HepG2 (cell line): ENCODE data around the gene ROS1. TPM values are rescaled to one million over a fixed set of nuclear protein-coding genes. Genes with fewer than 3 reads are reported as not detected.

ENCODE experiments used
- ATAC-seq: fragments of 200-7000 bp; cut with Tn5 transposase; 3 replicates; pipeline ENCODE4 v1.9.1; 2020; ENCODE audit warnings: mild to moderate bottlenecking, moderate library complexity
- BruUV-seq: library from RNA; stranded (reverse); fragments of 400-500 nt; replicated peaks from 2 replicates; lab custom pipeline; 2021; lab: Mats Ljungman, UMichigan
- CTCF ChIA-PET: fragments of 300-600 bp; formaldehyde crosslinking; extraction: SDS; loops from one replicate; lab custom pipeline; 2021; ENCODE audit warnings: low total read pairs, inconsistent platforms, low intra/inter-chr PET ratio; lab: Yijun Ruan, JAX
- POLR2A ChIA-PET: fragments of 350-600 bp; sonication (Branson Sonifier 250); formaldehyde crosslinking; loops from one replicate; lab custom pipeline; 2020; ENCODE audit warnings: antibody characterized with exemption, inconsistent platforms; lab: Yijun Ruan, JAX
- DNase-seq: peaks from one replicate; pipeline ENCODE4 v3.0.0-alpha.2; 2015; ENCODE audit warnings: low spot score
- FAIRE-seq: peaks from 3 replicates; lab custom pipeline; 2011; peaks lifted over from hg19 to GRCh38; lab: Jason Lieb, UNC
- H2AFZ ChIP-seq: one replicate; pipeline ENCODE4 v1.6.1; 2011; ENCODE audit warnings: low read length, inconsistent platforms
- H3K27ac ChIP-seq: fragments of 300-600 bp; 3 replicates; pipeline ENCODE4 v1.8.0; 2011; ENCODE audit warnings: mixed run types, mild to moderate bottlenecking, mixed read lengths, low read length, inconsistent platforms; ENCODE audit not compliant: insufficient read depth; ENCODE audit errors: extremely low read length
- H3K27me3 ChIP-seq, 2 experiments: fragments of 200-600 bp in 1 of 2; 2 replicates in 1 of 2; 3 replicates in 1 of 2; pipeline versions ENCODE4 v1.6.0 to v1.8.0; 2011; ENCODE audit warnings: low read length in 2 of 2, mild to moderate bottlenecking in 2 of 2, moderate library complexity in 2 of 2, inconsistent platforms in 1 of 2; ENCODE audit not compliant: insufficient read depth in 2 of 2, control insufficient read depth in 1 of 2
- H3K36me3 ChIP-seq, 2 experiments: fragments of 200-600 bp in 1 of 2; replicated peaks in 1 of 2; 2 replicates in 1 of 2; 3 replicates in 1 of 2; pipeline versions ENCODE4 v1.5.1 to v1.8.0; 2011; ENCODE audit warnings: low read length in 2 of 2, inconsistent platforms in 1 of 2; ENCODE audit not compliant: insufficient read depth in 2 of 2, control insufficient read depth in 1 of 2
- H3K4me1 ChIP-seq: 2 replicates; pipeline ENCODE4 v1.5.1; 2012; ENCODE audit warnings: low read length, inconsistent platforms; ENCODE audit not compliant: insufficient read depth
- H3K4me2 ChIP-seq: 2 replicates; pipeline ENCODE4 v1.6.0; 2011; ENCODE audit warnings: low read depth, low read length, inconsistent platforms
- H3K4me3 ChIP-seq, 3 experiments: fragments of 200-600 bp in 1 of 3; sonication (generic), shearing (Covaris generic) in 1 of 3; replicated peaks in 1 of 3; 2 replicates each; pipeline ENCODE4 v1.5.1; 2011 to 2016; ENCODE audit warnings: low read length in 3 of 3, inconsistent platforms in 2 of 3, low read depth in 2 of 3, mild to moderate bottlenecking in 2 of 3, control low read depth in 1 of 3, mixed read lengths in 1 of 3; ENCODE audit not compliant: insufficient read depth in 1 of 3
- H3K79me2 ChIP-seq: one replicate; pipeline ENCODE4 v1.6.1; 2011; ENCODE audit warnings: low read length, inconsistent platforms; ENCODE audit not compliant: insufficient read depth
- H3K9ac ChIP-seq: 2 replicates; pipeline ENCODE4 v1.6.0; 2011; ENCODE audit warnings: mild to moderate bottlenecking, low read depth, low read length, inconsistent platforms; ENCODE audit not compliant: insufficient read depth
- H3K9me3 ChIP-seq: 2 replicates; pipeline ENCODE4 v1.5.1; 2012; ENCODE audit warnings: mild to moderate bottlenecking, low read length
- H4K20me1 ChIP-seq: 2 replicates; pipeline ENCODE4 v1.6.0; 2011; ENCODE audit warnings: inconsistent platforms, mild to moderate bottlenecking, low read length, moderate library complexity; ENCODE audit not compliant: insufficient read depth
- ARID2 ChIP-seq: sonication (generic); formaldehyde crosslinking; IDR thresholded peaks from 2 replicates; pipeline ENCODE4 v1.8.1; 2022; ENCODE audit warnings: mild to moderate bottlenecking, missing genetic modification reagents, borderline replicate concordance
- GATAD1 ChIP-seq: IDR thresholded peaks from 2 replicates; pipeline ENCODE4 v1.6.1; 2016; ENCODE audit warnings: missing genetic modification reagents, missing compliant biosample characterization
- GTF3A ChIP-seq: sonication (generic); formaldehyde crosslinking; conservative IDR thresholded peaks from 2 replicates; pipeline ENCODE4 v1.4.0; 2020; ENCODE audit warnings: mild to moderate bottlenecking, missing genetic modification reagents
- KDM1A ChIP-seq: IDR thresholded peaks from 2 replicates; pipeline ENCODE4 v1.6.1; 2016; ENCODE audit warnings: missing compliant biosample characterization
- KDM4B ChIP-seq: sonication (generic); formaldehyde crosslinking; IDR thresholded peaks from 2 replicates; pipeline ENCODE4 v1.4.0; 2020; ENCODE audit warnings: missing genetic modification reagents
- KDM6A ChIP-seq: IDR thresholded peaks from 2 replicates; pipeline ENCODE4 v1.6.1; 2016; ENCODE audit warnings: low read depth
- KLF15 ChIP-seq: sonication (generic); formaldehyde crosslinking; IDR thresholded peaks from 2 replicates; pipeline ENCODE4 v1.8.1; 2023; ENCODE audit warnings: borderline replicate concordance, mild to moderate bottlenecking, inconsistent platforms, missing genetic modification reagents, mixed read lengths
- PCBP1 ChIP-seq: fragments of 200-400 bp; formaldehyde crosslinking; IDR thresholded peaks from 2 replicates; pipeline ENCODE4 v1.6.1; 2017; ENCODE audit warnings: mild to moderate bottlenecking, low read depth, low read length, borderline replicate concordance
- SOX13 ChIP-seq, 3 experiments: fragments of 450-650 bp in 1 of 3; sonication (generic) in 1 of 3; formaldehyde crosslinking in 1 of 3; IDR thresholded peaks in 2 of 3; conservative IDR thresholded peaks in 1 of 3; 2 replicates each; pipeline versions ENCODE4 v1.5.0 to v1.6.1; 2016 to 2020; ENCODE audit warnings: antibody characterized with exemption in 1 of 3, mild to moderate bottlenecking in 1 of 3, missing compliant biosample characterization in 1 of 3, missing genetic modification reagents in 1 of 3, moderate library complexity in 1 of 3
- SOX6 ChIP-seq, 2 experiments: fragments of 450-650 bp in 1 of 2; sonication (generic) in 1 of 2; formaldehyde crosslinking in 1 of 2; IDR thresholded peaks; 2 replicates each; pipeline versions ENCODE4 v1.4.0 to v1.6.1; 2017 to 2020; ENCODE audit warnings: antibody characterized with exemption in 1 of 2, mild to moderate bottlenecking in 1 of 2, missing genetic modification reagents in 1 of 2
- SP2 ChIP-seq: sonication (generic); formaldehyde crosslinking; IDR thresholded peaks from 2 replicates; pipeline ENCODE4 v1.5.1; 2020; ENCODE audit warnings: mild to moderate bottlenecking, missing genetic modification reagents
- THAP11 ChIP-seq: IDR thresholded peaks from 2 replicates; pipeline ENCODE4 v1.6.1; 2016; ENCODE audit warnings: missing biosample characterization, missing genetic modification reagents
- ZKSCAN5 ChIP-seq: sonication (generic); formaldehyde crosslinking; IDR thresholded peaks from 2 replicates; pipeline ENCODE4 v1.5.1; 2020; ENCODE audit warnings: mild to moderate bottlenecking, missing genetic modification reagents
- ZNF430 ChIP-seq: sonication (generic); formaldehyde crosslinking; IDR thresholded peaks from 2 replicates; pipeline ENCODE4 v1.9.0; 2021; ENCODE audit warnings: mild to moderate bottlenecking, missing genetic modification reagents
- ZXDC ChIP-seq: sonication (generic); formaldehyde crosslinking; IDR thresholded peaks from 2 replicates; pipeline ENCODE4 v1.5.0; 2020; ENCODE audit warnings: mild to moderate bottlenecking, missing genetic modification reagents
- WGBS: methylation state at CpG from one replicate; pipeline ENCODE4 v1.1.6; 2017; ENCODE audit warnings: low lambda C conversion rate; 5-methylcytosine and 5-hydroxymethylcytosine counted together
- in situ Hi-C: cut with HindIII; loops from 2 replicates; pipeline ENCODE4 v1.10.0; 2017; ENCODE audit warnings: low pct_unique_long_range_greater_than_20kb; ENCODE audit not compliant: extremely low pct_ligation_motif_present
- intact Hi-C: fragments of 100-400 bp; cut with micrococcal nuclease; formaldehyde crosslinking; loops from one replicate; pipeline ENCODE4 v1.10.0; 2022; ENCODE audit not compliant: unreplicated experiment
- polyA plus RNA-seq, 8 experiments: library from polyadenylated mRNA; depleted of rRNA in 3 of 8; stranded (reverse) in 7 of 8; unstranded in 1 of 8; fragments of >200 nt; fragmentation: Illumina TruSeq in 4 of 8; extraction: Trizol in 4 of 8; gene quantifications; 2 replicates each; pipeline versions ENCODE4 v1.2.1 to v1.2.3, GENCODE V29; 2011 to 2016; ENCODE audit warnings: low read depth in 4 of 8, missing spikeins in 1 of 8, mixed read lengths in 1 of 8; ENCODE audit not compliant: insufficient read depth in 1 of 8
- total RNA-seq, 5 experiments: library from RNA; depleted of rRNA; stranded (reverse); fragments of >200 nt; fragmentation: Illumina TruSeq; extraction: Trizol; gene quantifications; 2 replicates each; pipeline ENCODE4 v1.2.3, GENCODE V29; 2016; ENCODE audit warnings: low read depth in 1 of 5
- TF ChIP-seq, protein P1 (sequence below): sonication (generic); formaldehyde crosslinking; IDR thresholded peaks from 2 replicates; pipeline ENCODE4 v1.5.0; 2020; ENCODE audit warnings: mild to moderate bottlenecking, missing genetic modification reagents
- TF ChIP-seq, protein P2 (sequence below), 2 experiments: fragments of 450-650 bp in 1 of 2; sonication (generic) in 1 of 2; formaldehyde crosslinking; IDR thresholded peaks; 2 replicates each; pipeline versions ENCODE4 v1.5.0 to v1.8.0; 2020 to 2022; ENCODE audit warnings: mild to moderate bottlenecking in 1 of 2, missing genetic modification reagents in 1 of 2

The ROS1 gene
- total and polyA plus RNA-seq, 2 of the 13 experiments (the other 11 are each of a cell fraction or from before 2014, with no cell fraction given) = not detected

GRCh38 chr6:117389227-117390057 lies 36.3 kb downstream of the ROS1 start:
- Histone ChIP-seq H3K4me2 (peak overlapping the region; percentile 40), H3K27ac (no peak overlapping the region), H2AFZ (no peak overlapping the region), H4K20me1 (no peaks in the 10 kb centered on the region), H3K9ac (no peak overlapping the region), H3K36me3 (no peaks in the 10 kb centered on the region), H3K9me3 (no peaks in the 10 kb centered on the region), H3K4me1 (peaks cover 41% of the 10 kb centered on the region), H3K4me3 (no peak overlapping the region), H3K27me3 (no peaks in the 10 kb centered on the region), H3K79me2 (no peaks in the 10 kb centered on the region)
- peak; percentile 53 for FAIRE-seq
- WGBS = 11% methylated on average over 11 of the region's 11 CpGs
- intact Hi-C loops = no loop called here
- in situ Hi-C loops = no loop called here
- peak; percentile 90 for ATAC-seq
- CTCF ChIA-PET = no interaction called here
- peak; percentile 78 for DNase-seq
- BruUV-seq = no TSS peak
- POLR2A ChIA-PET = interaction anchor here (2.8 kb wide), 1 partner anchor 213 kb away, joined by 9 read pairs; the partner anchor contains the start of gene GOPC
- TF ChIP-seq, protein P1, sequence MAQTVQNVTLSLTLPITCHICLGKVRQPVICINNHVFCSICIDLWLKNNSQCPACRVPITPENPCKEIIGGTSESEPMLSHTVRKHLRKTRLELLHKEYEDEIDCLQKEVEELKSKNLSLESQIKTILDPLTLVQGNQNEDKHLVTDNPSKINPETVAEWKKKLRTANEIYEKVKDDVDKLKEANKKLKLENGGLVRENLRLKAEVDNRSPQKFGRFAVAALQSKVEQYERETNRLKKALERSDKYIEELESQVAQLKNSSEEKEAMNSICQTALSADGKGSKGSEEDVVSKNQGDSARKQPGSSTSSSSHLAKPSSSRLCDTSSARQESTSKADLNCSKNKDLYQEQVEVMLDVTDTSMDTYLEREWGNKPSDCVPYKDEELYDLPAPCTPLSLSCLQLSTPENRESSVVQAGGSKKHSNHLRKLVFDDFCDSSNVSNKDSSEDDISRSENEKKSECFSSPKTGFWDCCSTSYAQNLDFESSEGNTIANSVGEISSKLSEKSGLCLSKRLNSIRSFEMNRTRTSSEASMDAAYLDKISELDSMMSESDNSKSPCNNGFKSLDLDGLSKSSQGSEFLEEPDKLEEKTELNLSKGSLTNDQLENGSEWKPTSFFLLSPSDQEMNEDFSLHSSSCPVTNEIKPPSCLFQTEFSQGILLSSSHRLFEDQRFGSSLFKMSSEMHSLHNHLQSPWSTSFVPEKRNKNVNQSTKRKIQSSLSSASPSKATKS (CRISPR knock-in tag) = 0 out of 2 replicates have a peak, but pooled peaks have one; percentile 29
- TF ChIP-seq KDM4B (0 out of 2 replicates have a peak, but pooled peaks have one; percentile 23), ARID2 (0 out of 2 replicates have a peak, but pooled peaks have one; percentile 65), GATAD1 (CRISPR knock-in tag) (no peak), KDM1A (CRISPR knock-in tag) (peak; percentile 48; the same call in 1 of the 2 replicates), KDM6A (0 out of 2 replicates have a peak, but pooled peaks have one; percentile 35), SOX13 (IDR thresholded peaks at IDR 0.05) (peak; percentile 41; the same call in 1 of the 2 replicates), SOX13 (CRISPR knock-in tag; conservative IDR thresholded peaks at IDR 0.05 in 1 of 2, IDR thresholded peaks at IDR 0.05 in 1 of 2) (peak in 1 of 2 experiments; percentile 89; a peak in 2 of 4 replicates), ZXDC (no peak), PCBP1 (no peak), SP2 (CRISPR knock-in tag) (no peak), ZKSCAN5 (no peak), GTF3A (no peak), SOX6 (IDR thresholded peaks at IDR 0.05) (no peak), SOX6 (CRISPR knock-in tag; IDR thresholded peaks at IDR 0.05) (peak; percentile 80; the same call in 1 of the 2 replicates), KLF15 (CRISPR knock-in tag) (no peak), THAP11 (CRISPR knock-in tag) (peak; percentile 45; the same call in 1 of the 2 replicates), ZNF430 (CRISPR knock-in tag) (no peak)
- TF ChIP-seq, protein P2, sequence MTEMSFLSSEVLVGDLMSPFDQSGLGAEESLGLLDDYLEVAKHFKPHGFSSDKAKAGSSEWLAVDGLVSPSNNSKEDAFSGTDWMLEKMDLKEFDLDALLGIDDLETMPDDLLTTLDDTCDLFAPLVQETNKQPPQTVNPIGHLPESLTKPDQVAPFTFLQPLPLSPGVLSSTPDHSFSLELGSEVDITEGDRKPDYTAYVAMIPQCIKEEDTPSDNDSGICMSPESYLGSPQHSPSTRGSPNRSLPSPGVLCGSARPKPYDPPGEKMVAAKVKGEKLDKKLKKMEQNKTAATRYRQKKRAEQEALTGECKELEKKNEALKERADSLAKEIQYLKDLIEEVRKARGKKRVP (CRISPR knock-in tag; IDR thresholded peaks at IDR 0.05) = peak in 1 of 2 experiments; percentile 97; a peak in 2 of 4 replicates
